WERI-Rb-1 (cell line): ENCODE measurements around the gene NEUROG2.
"Not testable (repeated sequence)": the region's sequence is repeated elsewhere in the genome, so short reads cannot be mapped to it uniquely, and the experiment has no call there.

Experiments
- DNase-seq: peaks from one replicate; pipeline ENCODE4 v3.0.0-alpha.2; 2020
- H3K27ac ChIP-seq: fragments of 250-450 bp; sonication (Bioruptor Pico); 2 replicates; pipeline ENCODE4 v1.5.1; 2020; ENCODE audit warnings: mild to moderate bottlenecking, moderate library complexity
- H3K27me3 ChIP-seq: fragments of 250-450 bp; sonication (Bioruptor Pico); 2 replicates; pipeline ENCODE4 v1.5.1; 2021; ENCODE audit warnings: mild to moderate bottlenecking, low read depth, moderate library complexity; ENCODE audit not compliant: insufficient read depth, severe bottlenecking
- H3K36me3 ChIP-seq: fragments of 250-450 bp; sonication (Bioruptor Pico); 2 replicates; pipeline ENCODE4 v1.5.1; 2020; ENCODE audit warnings: mild to moderate bottlenecking, moderate library complexity
- H3K4me3 ChIP-seq: 2 replicates; pipeline ENCODE4 v1.5.1; 2011; ENCODE audit warnings: low read depth, mild to moderate bottlenecking, control low read depth, low read length
- H3K9me3 ChIP-seq: fragments of 250-450 bp; sonication (Bioruptor Pico); 2 replicates; pipeline ENCODE4 v1.5.1; 2021; ENCODE audit warnings: mild to moderate bottlenecking, moderate library complexity; ENCODE audit not compliant: severe bottlenecking
- CTCF ChIP-seq: IDR thresholded peaks from 2 replicates; pipeline ENCODE4 v1.5.1; 2011; ENCODE audit warnings: low read depth, mild to moderate bottlenecking, control low read depth, inconsistent platforms, low read length

The NEUROG2 gene

GRCh38 chr4:112492321-112492720 lies 23.7 kb downstream of the NEUROG2 start:
- peaks cover 15% of the 10 kb centered on the region for H3K9me3 ChIP-seq
- H3K27ac ChIP-seq = no peak overlapping the region
- peaks cover 10% of the 10 kb centered on the region for H3K27me3 ChIP-seq
- no peaks in the 10 kb centered on the region for H3K36me3 ChIP-seq
- H3K4me3 ChIP-seq = no peak overlapping the region
- no peak for TF ChIP-seq CTCF
- no peak for DNase-seq

GRCh38 chr4:112490808-112491207 lies 25.2 kb downstream of the NEUROG2 start:
- H3K27ac ChIP-seq, DNase-seq, H3K36me3 ChIP-seq, H3K4me3 ChIP-seq: not testable (repeated sequence)
- peaks cover 15% of the 10 kb centered on the region for H3K9me3 ChIP-seq
- peaks cover 18% of the 10 kb centered on the region for H3K27me3 ChIP-seq

- no peaks in the 10 kb centered on the region for H3K36me3 ChIP-seq
- DNase-seq = no peak
- H3K27me3 ChIP-seq = peaks cover 12% of the 10 kb centered on the region
- no peak overlapping the region for H3K27ac ChIP-seq
- no peak for TF ChIP-seq CTCF
- H3K9me3 ChIP-seq = peaks cover 16% of the 10 kb centered on the region
- H3K4me3 ChIP-seq = no peak overlapping the region
These were observed 30.1 kb downstream of the NEUROG2 start for GRCh38 chr4:112485930-112486329.

- Histone ChIP-seq H3K27ac (no peak overlapping the region), H3K9me3 (peaks cover 3% of the 10 kb centered on the region), H3K4me3 (no peak overlapping the region), H3K36me3 (no peaks in the 10 kb centered on the region), H3K27me3 (peaks cover 17% of the 10 kb centered on the region)
- TF ChIP-seq CTCF = no peak
- no peak for DNase-seq
These were observed 42.0 kb downstream of the NEUROG2 start for GRCh38 chr4:112473985-112474384.

GRCh38 chr4:112472318-112472717 lies 43.7 kb downstream of the NEUROG2 start:
- Histone ChIP-seq H3K36me3 (no peaks in the 10 kb centered on the region), H3K27ac (no peak overlapping the region), H3K9me3 (peaks cover 2% of the 10 kb centered on the region), H3K27me3 (peaks cover 17% of the 10 kb centered on the region), H3K4me3 (no peak overlapping the region)
- TF ChIP-seq CTCF = no peak
- no peak for DNase-seq
